C4-2B (cell line): Measurements from ENCODE around the gene TMEM72.

Experiments used
- ZFX ChIP-seq: fragments of 450-650 bp; IDR thresholded peaks from 2 replicates; pipeline ENCODE4 v1.6.1; 2017
- TF ChIP-seq, protein P1 (sequence below): fragments of 450-650 bp; conservative IDR thresholded peaks from 2 replicates; pipeline ENCODE4 v1.5.1; 2017; ENCODE audit warnings: mild to moderate bottlenecking

- TF ChIP-seq, protein P1, sequence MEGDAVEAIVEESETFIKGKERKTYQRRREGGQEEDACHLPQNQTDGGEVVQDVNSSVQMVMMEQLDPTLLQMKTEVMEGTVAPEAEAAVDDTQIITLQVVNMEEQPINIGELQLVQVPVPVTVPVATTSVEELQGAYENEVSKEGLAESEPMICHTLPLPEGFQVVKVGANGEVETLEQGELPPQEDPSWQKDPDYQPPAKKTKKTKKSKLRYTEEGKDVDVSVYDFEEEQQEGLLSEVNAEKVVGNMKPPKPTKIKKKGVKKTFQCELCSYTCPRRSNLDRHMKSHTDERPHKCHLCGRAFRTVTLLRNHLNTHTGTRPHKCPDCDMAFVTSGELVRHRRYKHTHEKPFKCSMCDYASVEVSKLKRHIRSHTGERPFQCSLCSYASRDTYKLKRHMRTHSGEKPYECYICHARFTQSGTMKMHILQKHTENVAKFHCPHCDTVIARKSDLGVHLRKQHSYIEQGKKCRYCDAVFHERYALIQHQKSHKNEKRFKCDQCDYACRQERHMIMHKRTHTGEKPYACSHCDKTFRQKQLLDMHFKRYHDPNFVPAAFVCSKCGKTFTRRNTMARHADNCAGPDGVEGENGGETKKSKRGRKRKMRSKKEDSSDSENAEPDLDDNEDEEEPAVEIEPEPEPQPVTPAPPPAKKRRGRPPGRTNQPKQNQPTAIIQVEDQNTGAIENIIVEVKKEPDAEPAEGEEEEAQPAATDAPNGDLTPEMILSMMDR = no peak
- no peak for TF ChIP-seq ZFX
Measured at GRCh38 chr10:44977287-44978212, 66.4 kb downstream of the TMEM72 start.
